IMR-90 (cell line): ENCODE results near the gene PPP2R1B. TPM values are rescaled to one million over a fixed set of nuclear protein-coding genes. Genes with fewer than 3 reads are reported as not detected.

Source experiments
- ATAC-seq: fragments of 200-7000 bp; cut with Tn5 transposase; 2 replicates; pipeline ENCODE4 v1.9.1; 2020; ENCODE audit warnings: low read depth, mild to moderate bottlenecking, moderate library complexity
- BruUV-seq: library from RNA; stranded (reverse); fragments of 400-500 nt; replicated peaks from 2 replicates; lab custom pipeline; 2021; lab: Mats Ljungman, UMichigan
- CTCF ChIA-PET: fragments of 300-600 bp; formaldehyde crosslinking; extraction: SDS; loops from one replicate; lab custom pipeline; 2021; ENCODE audit warnings: antibody characterized with exemption; lab: Yijun Ruan, JAX
- POLR2A ChIA-PET: fragments of 300-600 bp; sonication (Branson Sonifier 250); formaldehyde crosslinking; loops from one replicate; lab custom pipeline; 2022; ENCODE audit warnings: antibody characterized with exemption; ENCODE audit not compliant: unreplicated experiment; lab: Charles Lee
- DNase-seq: peaks from one replicate; pipeline ENCODE4 v3.0.0; 2013
- H2AFZ ChIP-seq: replicated peaks from 2 replicates; pipeline ENCODE3; 2013; ENCODE audit warnings: low read length, mild to moderate bottlenecking; ENCODE audit not compliant: poor library complexity
- H2AK5ac ChIP-seq: 2 replicates; pipeline ENCODE4 v1.6.1; 2013; ENCODE audit warnings: low read depth, low read length, inconsistent platforms
- H2AK9ac ChIP-seq: replicated peaks from 2 replicates; pipeline ENCODE3; 2013; ENCODE audit warnings: mild to moderate bottlenecking, low read depth, low read length, moderate library complexity; ENCODE audit not compliant: poor library complexity
- H2BK120ac ChIP-seq: 2 replicates; pipeline ENCODE4 v1.6.1; 2013; ENCODE audit warnings: low read depth, low read length, inconsistent platforms
- H2BK15ac ChIP-seq: 3 replicates; pipeline ENCODE4 v1.6.1; 2013; ENCODE audit warnings: low read depth, low read length, inconsistent platforms
- H2BK20ac ChIP-seq: 2 replicates; pipeline ENCODE4 v1.6.1; 2013; ENCODE audit warnings: low read depth, mild to moderate bottlenecking, inconsistent platforms, low read length, moderate library complexity
- H2BK5ac ChIP-seq: 2 replicates; pipeline ENCODE4 v1.6.1; 2013; ENCODE audit warnings: mild to moderate bottlenecking, low read depth, low read length, inconsistent platforms; ENCODE audit not compliant: poor library complexity, severe bottlenecking
- H3K14ac ChIP-seq: replicated peaks from 2 replicates; pipeline ENCODE4 v1.6.1; 2013; ENCODE audit warnings: low read depth, low read length, inconsistent platforms
- H3K18ac ChIP-seq: 2 replicates; pipeline ENCODE4 v1.6.1; 2013; ENCODE audit warnings: low read depth, low read length, control low read depth
- H3K23ac ChIP-seq: 2 replicates; pipeline ENCODE4 v1.6.1; 2013; ENCODE audit warnings: low read depth, low read length, inconsistent platforms
- H3K27ac ChIP-seq: 2 replicates; pipeline ENCODE4 v1.5.1; 2013; ENCODE audit warnings: mild to moderate bottlenecking, control low read depth, low read length; ENCODE audit not compliant: insufficient read depth
- H3K27me3 ChIP-seq: 2 replicates; pipeline ENCODE4 v1.6.1; 2013; ENCODE audit warnings: low read length; ENCODE audit not compliant: control insufficient read depth, insufficient read depth
- H3K36me3 ChIP-seq: 2 replicates; pipeline ENCODE4 v1.6.1; 2013; ENCODE audit warnings: low read length, mixed read lengths; ENCODE audit not compliant: control insufficient read depth, insufficient read depth
- H3K4ac ChIP-seq: 2 replicates; pipeline ENCODE4 v1.6.1; 2013; ENCODE audit warnings: low read depth, low read length, inconsistent platforms
- H3K4me1 ChIP-seq: 2 replicates; pipeline ENCODE4 v1.6.1; 2013; ENCODE audit warnings: low read length, mixed read lengths; ENCODE audit not compliant: control insufficient read depth, insufficient read depth
- H3K4me2 ChIP-seq: 2 replicates; pipeline ENCODE4 v1.6.1; 2013; ENCODE audit warnings: low read depth, mild to moderate bottlenecking, control low read depth, low read length, moderate library complexity
- H3K4me3 ChIP-seq: 2 replicates; pipeline ENCODE4 v1.5.1; 2013; ENCODE audit warnings: low read depth, mild to moderate bottlenecking, control low read depth, low read length, moderate library complexity; ENCODE audit not compliant: insufficient read depth
- H3K56ac ChIP-seq: 2 replicates; pipeline ENCODE4 v1.6.1; 2013; ENCODE audit warnings: low read length, inconsistent platforms; ENCODE audit not compliant: insufficient read depth; ENCODE audit errors: extremely low read depth
- H3K79me1 ChIP-seq, 2 experiments: 2 replicates each; pipeline ENCODE4 v1.6.1; 2013; ENCODE audit warnings: low read length in 2 of 2, inconsistent platforms in 1 of 2, low read depth in 1 of 2
- H3K9ac ChIP-seq: 2 replicates; pipeline ENCODE4 v1.6.1; 2013; ENCODE audit warnings: low read depth, low read length, control low read depth
- H3K9me1 ChIP-seq: 2 replicates; pipeline ENCODE4 v1.6.1; 2013; ENCODE audit warnings: low read length, inconsistent platforms; ENCODE audit not compliant: insufficient read depth
- H3K9me3 ChIP-seq: 2 replicates; pipeline ENCODE4 v1.6.1; 2013; ENCODE audit warnings: low read length; ENCODE audit not compliant: control insufficient read depth, insufficient read depth
- H4K20me1 ChIP-seq: 2 replicates; pipeline ENCODE4 v1.6.1; 2013; ENCODE audit warnings: low read length, inconsistent platforms; ENCODE audit not compliant: insufficient read depth
- H4K5ac ChIP-seq: 2 replicates; pipeline ENCODE4 v1.6.1; 2013; ENCODE audit warnings: mild to moderate bottlenecking, low read depth, low read length, control low read depth
- H4K8ac ChIP-seq, 2 experiments: 2 replicates each; pipeline ENCODE4 v1.6.1; 2013; ENCODE audit warnings: low read depth in 2 of 2, low read length in 2 of 2, control low read depth in 1 of 2, inconsistent platforms in 1 of 2
- H4K91ac ChIP-seq: 2 replicates; pipeline ENCODE4 v1.6.1; 2013; ENCODE audit warnings: low read depth, low read length, inconsistent platforms; ENCODE audit not compliant: insufficient read depth
- BHLHE40 ChIP-seq: fragments of 150-350 bp; IDR thresholded peaks from 2 replicates; pipeline ENCODE4 v1.6.1; 2016; ENCODE audit warnings: mild to moderate bottlenecking, low read depth, low read length
- CEBPB ChIP-seq: IDR thresholded peaks from 2 replicates; pipeline ENCODE4 v1.6.1; 2012; ENCODE audit warnings: low read depth, low read length, improper control_type of control experiment
- CHD1 ChIP-seq: IDR thresholded peaks from 2 replicates; pipeline ENCODE4 v1.6.1; 2012; ENCODE audit warnings: low read depth, low read length, improper control_type of control experiment
- ELK1 ChIP-seq: fragments of 150-350 bp; IDR thresholded peaks from 2 replicates; pipeline ENCODE4 v1.6.1; 2016; ENCODE audit warnings: low read depth, mild to moderate bottlenecking, low read length, moderate library complexity, borderline replicate concordance
- FOS ChIP-seq: fragments of 150-350 bp; IDR thresholded peaks from 2 replicates; pipeline ENCODE4 v1.6.1; 2016; ENCODE audit warnings: low read depth, low read length
- MAFK ChIP-seq: IDR thresholded peaks from 2 replicates; pipeline ENCODE4 v1.6.1; 2012; ENCODE audit warnings: low read depth, low read length, improper control_type of control experiment
- MAZ ChIP-seq: IDR thresholded peaks from 2 replicates; pipeline ENCODE4 v1.6.1; 2012; ENCODE audit warnings: low read depth, mild to moderate bottlenecking, low read length, improper control_type of control experiment, moderate library complexity, borderline replicate concordance
- MXI1 ChIP-seq: IDR thresholded peaks from 2 replicates; pipeline ENCODE4 v1.6.1; 2012; ENCODE audit warnings: low read depth, mild to moderate bottlenecking, low read length, moderate library complexity, borderline replicate concordance
- NFE2L2 ChIP-seq: fragments of 150-350 bp; IDR thresholded peaks from 2 replicates; pipeline ENCODE4 v1.6.1; 2016; ENCODE audit warnings: low read depth, mild to moderate bottlenecking, low read length
- POLR2A ChIP-seq: IDR thresholded peaks from 2 replicates; pipeline ENCODE4 v1.6.1; 2012; ENCODE audit warnings: mild to moderate bottlenecking, low read depth, low read length
- RAD21 ChIP-seq: IDR thresholded peaks from 2 replicates; pipeline ENCODE4 v1.6.1; 2012; ENCODE audit warnings: low read length, improper control_type of control experiment
- RCOR1 ChIP-seq: IDR thresholded peaks from 2 replicates; pipeline ENCODE4 v1.6.1; 2012; ENCODE audit warnings: mild to moderate bottlenecking, low read length, improper control_type of control experiment; ENCODE audit not compliant: insufficient replicate concordance
- RFX5 ChIP-seq: IDR thresholded peaks from 2 replicates; pipeline ENCODE4 v1.8.0; 2012; ENCODE audit warnings: low read depth, mild to moderate bottlenecking, low read length, moderate library complexity
- SMC3 ChIP-seq: fragments of 150-350 bp; IDR thresholded peaks from 2 replicates; pipeline ENCODE4 v1.6.1; 2016; ENCODE audit warnings: low read depth, mild to moderate bottlenecking, antibody characterized with exemption, low read length, moderate library complexity
- USF2 ChIP-seq: fragments of 150-350 bp; IDR thresholded peaks from 2 replicates; pipeline ENCODE4 v1.6.1; 2017; ENCODE audit warnings: mild to moderate bottlenecking, antibody characterized with exemption, low read length, low read depth
- WGBS, 2 experiments: methylation state at CpG; one replicate each; pipeline versions ENCODE4 v1.1.5 to v1.1.7; 2013; ENCODE audit warnings: missing lambda C conversion rate in 2 of 2; ENCODE audit not compliant: insufficient read length in 1 of 2; ENCODE audit errors: extremely low coverage in 2 of 2; 5-methylcytosine and 5-hydroxymethylcytosine counted together
- dilution Hi-C: fragments of 300-500 bp; cut with HindIII; formaldehyde crosslinking; loops from one replicate; pipeline ENCODE4 v1.14.3; 2018; ENCODE audit warnings: low sequenced_read_pairs; ENCODE audit not compliant: unreplicated experiment
- in situ Hi-C: fragments of 300-500 bp; cut with MboI; formaldehyde crosslinking; loops from 3 replicates; pipeline ENCODE4 v1.14.3; 2019; ENCODE audit warnings: low sequenced_read_pairs, inconsistent platforms, mixed read lengths
- intact Hi-C: fragments of 100-400 bp; cut with micrococcal nuclease; formaldehyde crosslinking; loops from 2 replicates; pipeline ENCODE4 v1.10.0; 2022
- polyA plus RNA-seq, 3 experiments: library from polyadenylated mRNA; depleted of rRNA; stranded (reverse); fragments of >200 nt; gene quantifications; 2 replicates each; pipeline ENCODE4 v1.2.3, GENCODE V29; 2012; ENCODE audit warnings: low replicate concordance in 1 of 3
- total RNA-seq: library from RNA; depleted of rRNA; stranded (reverse); fragments of >200 nt; gene quantifications from 2 replicates; pipeline ENCODE4 v1.2.3, GENCODE V29; 2012
- TF ChIP-seq, protein P1 (sequence below): conservative IDR thresholded peaks from 2 replicates; pipeline ENCODE4 v1.5.1; 2012; ENCODE audit warnings: mild to moderate bottlenecking, low read depth, low read length, improper control_type of control experiment

PPP2R1B gene
- total and polyA plus RNA-seq, 2 of the 4 experiments (the other 2 are of a cell fraction) = 23.0 to 62.9 TPM

GRCh38 chr11:111741751-111742150 is 24.4 kb downstream of the PPP2R1B start:
- CTCF ChIA-PET = interaction anchor here (0.6 kb wide), 1 partner anchor 29 kb away, joined by 4 read pairs; no protein-coding TSS in a partner anchor
- H3K36me3 ChIP-seq = peaks cover 28% of the 10 kb centered on the region
- no peak for ATAC-seq

More at GRCh38 chr11:111741751-111742150, 24.4 kb downstream of the PPP2R1B start:
- no peak overlapping the region for H2BK120ac ChIP-seq
- peaks cover 19% of the 10 kb centered on the region for H3K4me1 ChIP-seq
- peaks cover 25% of the 10 kb centered on the region for H3K9me1 ChIP-seq
- H2AK9ac ChIP-seq = no peak overlapping the region
- no TSS peak for BruUV-seq
- POLR2A ChIA-PET = no interaction called here
- H3K56ac ChIP-seq = no peak overlapping the region
- no peaks in the 10 kb centered on the region for H4K20me1 ChIP-seq
- no peak overlapping the region for H3K14ac ChIP-seq
- no peak overlapping the region for H3K4me3 ChIP-seq
- dilution Hi-C loops = no loop called here
- no peak overlapping the region for H3K18ac ChIP-seq
- H2BK20ac ChIP-seq = no peak overlapping the region
- intact Hi-C loops = no loop called here
- DNase-seq = no peak
- no peak overlapping the region for H2AK5ac ChIP-seq
- H3K23ac ChIP-seq = no peak overlapping the region
- H4K5ac ChIP-seq = no peak overlapping the region
- H3K4ac ChIP-seq = no peak overlapping the region
- H3K27ac ChIP-seq = no peak overlapping the region
- no peaks in the 10 kb centered on the region for H3K9me3 ChIP-seq
- TF ChIP-seq RAD21 (no peak), CHD1 (no peak), NFE2L2 (no peak), POLR2A (no peak), RCOR1 (no peak), CEBPB (no peak), SMC3 (no peak), USF2 (no peak), RFX5 (no peak), BHLHE40 (no peak), MAZ (no peak), MAFK (no peak), ELK1 (no peak), FOS (no peak), MXI1 (no peak)
- TF ChIP-seq, protein P1, sequence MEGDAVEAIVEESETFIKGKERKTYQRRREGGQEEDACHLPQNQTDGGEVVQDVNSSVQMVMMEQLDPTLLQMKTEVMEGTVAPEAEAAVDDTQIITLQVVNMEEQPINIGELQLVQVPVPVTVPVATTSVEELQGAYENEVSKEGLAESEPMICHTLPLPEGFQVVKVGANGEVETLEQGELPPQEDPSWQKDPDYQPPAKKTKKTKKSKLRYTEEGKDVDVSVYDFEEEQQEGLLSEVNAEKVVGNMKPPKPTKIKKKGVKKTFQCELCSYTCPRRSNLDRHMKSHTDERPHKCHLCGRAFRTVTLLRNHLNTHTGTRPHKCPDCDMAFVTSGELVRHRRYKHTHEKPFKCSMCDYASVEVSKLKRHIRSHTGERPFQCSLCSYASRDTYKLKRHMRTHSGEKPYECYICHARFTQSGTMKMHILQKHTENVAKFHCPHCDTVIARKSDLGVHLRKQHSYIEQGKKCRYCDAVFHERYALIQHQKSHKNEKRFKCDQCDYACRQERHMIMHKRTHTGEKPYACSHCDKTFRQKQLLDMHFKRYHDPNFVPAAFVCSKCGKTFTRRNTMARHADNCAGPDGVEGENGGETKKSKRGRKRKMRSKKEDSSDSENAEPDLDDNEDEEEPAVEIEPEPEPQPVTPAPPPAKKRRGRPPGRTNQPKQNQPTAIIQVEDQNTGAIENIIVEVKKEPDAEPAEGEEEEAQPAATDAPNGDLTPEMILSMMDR = no peak
- no peak overlapping the region for H2AFZ ChIP-seq
- H4K8ac ChIP-seq = no peak overlapping the region
- H2BK15ac ChIP-seq = no peak overlapping the region
- peak overlapping the region; percentile 20 for H2BK5ac ChIP-seq
- no peak overlapping the region for H3K9ac ChIP-seq
- H3K79me1 ChIP-seq = peaks cover 35 to 52% of the 10 kb centered on the region in 2 experiments
- no CpG with 5 or more reads among the region's 2 CpGs for WGBS, 2 experiments
- in situ Hi-C loops = no loop called here
- no peak overlapping the region for H4K91ac ChIP-seq
- no peak overlapping the region for H3K4me2 ChIP-seq
- H3K27me3 ChIP-seq = no peaks in the 10 kb centered on the region
